Kidney (tissue), 14 donors: Measurements from ENCODE around the gene SEMA3A. TPM values are rescaled to one million over a fixed set of nuclear protein-coding genes. Genes with fewer than 3 reads are reported as not detected.

Source experiments
- DNase-seq, 5 donors: peaks; one replicate each; pipeline ENCODE4 v3.0.0-alpha.2; 2013 to 2020
- FAIRE-seq: peaks from 2 replicates; lab custom pipeline; 2012; peaks lifted over from hg19 to GRCh38; lab: Jason Lieb, UNC
- H3K27ac ChIP-seq, 2 donors: one replicate each; pipeline ENCODE4 v1.7.0; 2013; ENCODE audit warnings: low read depth in 2 of 2, low read length in 2 of 2, inconsistent platforms in 1 of 2
- H3K27me3 ChIP-seq: one replicate; pipeline ENCODE4 v1.7.1; 2013; ENCODE audit warnings: low read length, inconsistent platforms; ENCODE audit not compliant: control insufficient read depth, insufficient read depth
- H3K36me3 ChIP-seq, 3 donors: one replicate each; pipeline versions ENCODE4 v1.7.0 to v1.7.1; 2013; ENCODE audit warnings: low read length in 3 of 3, control low read depth in 1 of 3, inconsistent platforms in 1 of 3; ENCODE audit not compliant: insufficient read depth in 3 of 3, control insufficient read depth in 2 of 3
- H3K4me1 ChIP-seq, 3 donors: one replicate each; pipeline versions ENCODE4 v1.7.0 to v1.7.1; 2013; ENCODE audit warnings: low read length in 3 of 3, inconsistent platforms in 1 of 3, low read depth in 1 of 3; ENCODE audit not compliant: control insufficient read depth in 2 of 3, insufficient read depth in 2 of 3
- H3K4me3 ChIP-seq, 3 donors: one replicate each; pipeline versions ENCODE4 v1.7.0 to v1.8.1; 2013; ENCODE audit warnings: low read length in 3 of 3, control low read depth in 1 of 3, inconsistent platforms in 1 of 3
- H3K9ac ChIP-seq, 3 donors: one replicate each; pipeline versions ENCODE4 v1.7.0 to v1.7.1; 2013; ENCODE audit warnings: low read length in 3 of 3, control low read depth in 1 of 3, inconsistent platforms in 1 of 3
- H3K9me3 ChIP-seq, 3 donors: one replicate each; pipeline versions ENCODE4 v1.7.0 to v1.7.1; 2013; ENCODE audit warnings: low read length in 3 of 3, control low read depth in 1 of 3, inconsistent platforms in 1 of 3; ENCODE audit not compliant: control insufficient read depth in 2 of 3, insufficient read depth in 1 of 3
- CTCF ChIP-seq: IDR thresholded peaks from 3 replicates; pipeline ENCODE4 v1.5.1; 2012; ENCODE audit warnings: mild to moderate bottlenecking, moderate library complexity, borderline replicate concordance; ENCODE audit not compliant: insufficient read depth; ENCODE audit errors: extremely low read depth
- intact Hi-C: fragments of 100-400 bp; cut with DNase I; formaldehyde crosslinking; loops from one replicate; pipeline ENCODE4 v1.11.1; 2022
- polyA plus RNA-seq: library from polyadenylated mRNA; stranded (reverse); fragments of 350-450 nt; fragmentation: Illumina TruSeq; extraction: RNeasy Lipid Tissue Mini Kit (QIAGEN cat#74804); gene quantifications from one replicate; pipeline ENCODE4 v1.2.3, GENCODE V29; 2014; ENCODE audit warnings: low read depth, low replicate concordance; ENCODE audit not compliant: insufficient read depth
- total RNA-seq: library from RNA; stranded (reverse); fragmentation: NEBNext Ultra II Directional; extraction: Animal tissue kit (Norgen Biotek cat#: 25700); gene quantifications from one replicate; pipeline ENCODE4 v1.2.1, GENCODE V29; 2021
- donor health status: control.
- donor health status: control.
- donor health status: control.
- donor health status: control.
- donor health status: control.
- donor health status: DM: yes; HTN: yes; CAD: no.
- donor health status: Normal renal cell carcinoma (clear cell type).

Gene SEMA3A
- total and polyA plus RNA-seq, 2 donors from 2014 or later, result 0.34 to 10.7 TPM

GRCh38 chr7:84204655-84205054, 10.1 kb upstream of the SEMA3A start:
- H3K4me1 ChIP-seq, result no peaks in the 10 kb centered on the region
- H3K9ac ChIP-seq, result no peak overlapping the region
- H3K4me3 ChIP-seq, result no peak overlapping the region
- intact Hi-C loops, result no loop called here
- no peaks in the 10 kb centered on the region for H3K27me3 ChIP-seq
- no peaks in the 10 kb centered on the region for H3K36me3 ChIP-seq
- no peaks in the 10 kb centered on the region for H3K9me3 ChIP-seq
- FAIRE-seq, result no peak
- TF ChIP-seq CTCF, result no peak
- DNase-seq, result no peak
- H3K27ac ChIP-seq, result no peak overlapping the region

- Histone ChIP-seq H3K4me1 (no peaks in the 10 kb centered on the region), H3K27ac (no peak overlapping the region), H3K9ac (no peak overlapping the region), H3K4me3 (no peak overlapping the region), H3K9me3 (no peaks in the 10 kb centered on the region), H3K27me3 (no peaks in the 10 kb centered on the region), H3K36me3 (no peaks in the 10 kb centered on the region)
- intact Hi-C loops, result no loop called here
- no peak for TF ChIP-seq CTCF
- no peak for DNase-seq
- no peak for FAIRE-seq
These were observed 8.3 kb upstream of the SEMA3A start for GRCh38 chr7:84202855-84203254.

- DNase-seq, result no peak
- Histone ChIP-seq H3K9me3 (no peaks in the 10 kb centered on the region), H3K27me3 (no peaks in the 10 kb centered on the region), H3K4me3 (no peak overlapping the region), H3K36me3 (no peaks in the 10 kb centered on the region), H3K4me1 (no peaks in the 10 kb centered on the region), H3K27ac (no peak overlapping the region), H3K9ac (no peak overlapping the region)
- TF ChIP-seq CTCF, result no peak
- no peak for FAIRE-seq
- intact Hi-C loops, result no loop called here
These were observed 6.3 kb upstream of the SEMA3A start for GRCh38 chr7:84200859-84201258.

GRCh38 chr7:84199216-84199615, 4.6 kb upstream of the SEMA3A start:
- Histone ChIP-seq H3K9ac (no peak overlapping the region), H3K4me1 (no peaks in the 10 kb centered on the region), H3K36me3 (no peaks in the 10 kb centered on the region), H3K9me3 (no peaks in the 10 kb centered on the region), H3K27me3 (no peaks in the 10 kb centered on the region), H3K27ac (no peak overlapping the region), H3K4me3 (no peak overlapping the region)
- TF ChIP-seq CTCF, result no peak
- intact Hi-C loops, result no loop called here
- DNase-seq (no peak), FAIRE-seq (no peak)
